Colonic mucosa (tissue), 4 donors: ENCODE data around the gene FAM110A. TPM values are rescaled to one million over a fixed set of nuclear protein-coding genes. Genes with fewer than 3 reads are reported as not detected.
A peak's percentile ranks its signal among the peaks of the same experiment; 100 is the strongest.

Source experiments
- DNase-seq: peaks from one replicate; pipeline ENCODE4 v3.0.0-alpha.2; 2020
- H3K27ac ChIP-seq: fragments of 200-600 bp; one replicate; pipeline ENCODE4 v1.8.0; 2021
- H3K27me3 ChIP-seq: fragments of 200-600 bp; one replicate; pipeline ENCODE4 v1.8.0; 2021
- H3K36me3 ChIP-seq: fragments of 200-600 bp; one replicate; pipeline ENCODE4 v1.8.0; 2021
- H3K4me1 ChIP-seq: fragments of 200-600 bp; one replicate; pipeline ENCODE4 v1.8.0; 2021; ENCODE audit warnings: mild to moderate bottlenecking
- H3K4me3 ChIP-seq: fragments of 200-600 bp; one replicate; pipeline ENCODE4 v1.8.0; 2021
- H3K9ac ChIP-seq, 2 donors: one replicate each; pipeline ENCODE4 v1.7.0; 2013; ENCODE audit warnings: control low read depth in 2 of 2, low read depth in 2 of 2, low read length in 2 of 2
- H3K9me3 ChIP-seq: fragments of 200-600 bp; one replicate; pipeline ENCODE4 v1.8.0; 2021
- intact Hi-C: fragments of 100-400 bp; cut with DNase I; formaldehyde crosslinking; loops from one replicate; pipeline ENCODE4 v1.14.1; 2022
- total RNA-seq, 2 donors: library from RNA; stranded (reverse); fragmentation: NEBNext Ultra II Directional in 1 of 2; extraction: Animal tissue kit (Norgen Biotek cat#: 25700) in 1 of 2; gene quantifications; one replicate each; pipeline ENCODE4 v1.2.1, GENCODE V29; 2021
- TF ChIP-seq, protein P1 (sequence below): fragments of 200-600 bp; IDR thresholded peaks from one replicate; pipeline ENCODE4 v1.8.0; 2022; ENCODE audit warnings: antibody characterized with exemption, mild to moderate bottlenecking
- donor health status: healthy.
- donor health status: DM: no; HTN: no; CAD: no.
- donor health status: DM: no; HTN: no; CAD: no.

FAM110A gene
- total RNA-seq, 2 donors from 2014 or later: 13.0 to 19.7 TPM

DNA sequence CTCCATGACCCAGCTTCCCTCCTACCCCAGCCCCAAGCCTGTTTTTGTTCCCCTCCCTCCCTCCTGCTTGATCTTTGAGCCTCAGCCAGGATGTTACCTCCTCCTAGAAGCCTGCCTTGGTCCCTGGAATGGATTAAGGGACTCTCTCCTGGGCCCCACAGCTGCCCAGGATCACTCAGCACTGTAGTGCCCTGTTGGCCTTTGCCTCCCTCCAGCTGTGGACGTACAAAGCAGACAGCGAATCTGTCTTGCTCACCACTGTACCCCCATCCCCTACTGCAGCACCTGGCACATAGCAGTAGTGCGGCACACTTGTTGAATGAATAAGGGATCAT, 11.8 kb upstream of the FAM110A start:
- no peaks in the 10 kb centered on the region for H3K9me3 ChIP-seq
- no peaks in the 10 kb centered on the region for H3K4me1 ChIP-seq
- H3K27me3 ChIP-seq: no peaks in the 10 kb centered on the region
- no peak overlapping the region for H3K4me3 ChIP-seq
- H3K27ac ChIP-seq: no peak overlapping the region
- no peak for DNase-seq
- intact Hi-C loops: no loop called here
- H3K36me3 ChIP-seq: no peaks in the 10 kb centered on the region
- no peak overlapping the region for H3K9ac ChIP-seq
- TF ChIP-seq, protein P1, sequence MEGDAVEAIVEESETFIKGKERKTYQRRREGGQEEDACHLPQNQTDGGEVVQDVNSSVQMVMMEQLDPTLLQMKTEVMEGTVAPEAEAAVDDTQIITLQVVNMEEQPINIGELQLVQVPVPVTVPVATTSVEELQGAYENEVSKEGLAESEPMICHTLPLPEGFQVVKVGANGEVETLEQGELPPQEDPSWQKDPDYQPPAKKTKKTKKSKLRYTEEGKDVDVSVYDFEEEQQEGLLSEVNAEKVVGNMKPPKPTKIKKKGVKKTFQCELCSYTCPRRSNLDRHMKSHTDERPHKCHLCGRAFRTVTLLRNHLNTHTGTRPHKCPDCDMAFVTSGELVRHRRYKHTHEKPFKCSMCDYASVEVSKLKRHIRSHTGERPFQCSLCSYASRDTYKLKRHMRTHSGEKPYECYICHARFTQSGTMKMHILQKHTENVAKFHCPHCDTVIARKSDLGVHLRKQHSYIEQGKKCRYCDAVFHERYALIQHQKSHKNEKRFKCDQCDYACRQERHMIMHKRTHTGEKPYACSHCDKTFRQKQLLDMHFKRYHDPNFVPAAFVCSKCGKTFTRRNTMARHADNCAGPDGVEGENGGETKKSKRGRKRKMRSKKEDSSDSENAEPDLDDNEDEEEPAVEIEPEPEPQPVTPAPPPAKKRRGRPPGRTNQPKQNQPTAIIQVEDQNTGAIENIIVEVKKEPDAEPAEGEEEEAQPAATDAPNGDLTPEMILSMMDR: no peak

DNA sequence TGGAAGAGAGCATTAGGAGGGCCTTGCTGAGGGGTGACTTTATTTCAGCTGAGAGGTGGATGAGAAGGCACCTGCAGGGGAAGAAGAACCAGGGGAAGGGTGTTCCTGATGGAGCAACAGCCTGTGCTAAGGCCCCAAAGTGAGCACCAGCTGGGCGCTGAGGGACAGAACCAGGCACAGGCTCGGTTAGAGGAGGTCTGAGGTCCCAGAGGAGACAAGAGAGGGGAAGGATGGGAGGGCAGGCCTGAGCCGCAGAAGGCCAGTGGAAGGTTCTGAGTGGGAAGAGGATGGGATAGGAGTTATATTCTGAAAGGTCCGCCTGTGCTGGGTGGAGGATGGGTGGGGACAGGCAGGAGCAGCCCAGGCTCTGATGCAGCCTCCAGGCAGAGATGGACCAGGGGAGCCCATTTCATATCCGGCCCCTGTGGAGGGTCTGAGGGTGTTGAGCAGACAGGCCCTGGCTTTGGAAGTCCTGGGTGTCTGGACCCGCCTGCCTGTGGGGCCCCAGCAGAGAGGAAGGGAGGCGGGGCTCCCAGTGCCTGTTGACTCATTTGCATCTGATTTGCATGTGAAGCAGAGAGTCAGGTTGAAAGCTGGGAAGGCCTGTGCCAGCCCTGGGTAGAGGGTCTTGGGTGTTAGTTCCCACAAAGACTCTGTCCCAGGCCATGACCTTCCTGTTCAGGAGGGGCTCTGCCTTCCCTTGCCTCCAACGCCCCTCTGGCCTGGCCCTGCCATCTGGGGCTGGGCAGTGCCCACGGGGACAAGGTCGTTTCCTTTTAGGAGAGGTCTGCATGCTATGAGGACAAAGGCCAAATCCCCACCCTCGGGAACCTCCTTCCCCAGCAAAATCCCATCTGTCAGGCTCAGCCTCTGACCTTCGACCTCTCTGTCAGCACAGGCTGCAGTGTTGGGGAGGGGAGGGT, 10.6 kb upstream of the FAM110A start:
- intact Hi-C loops: no loop called here
- Histone ChIP-seq H3K9ac (no peak overlapping the region), H3K4me3 (no peak overlapping the region), H3K27ac (no peak overlapping the region), H3K4me1 (no peaks in the 10 kb centered on the region), H3K9me3 (no peaks in the 10 kb centered on the region), H3K36me3 (no peaks in the 10 kb centered on the region), H3K27me3 (no peaks in the 10 kb centered on the region)
- peak; percentile 44 for DNase-seq
- TF ChIP-seq, protein P1: no peak

DNA sequence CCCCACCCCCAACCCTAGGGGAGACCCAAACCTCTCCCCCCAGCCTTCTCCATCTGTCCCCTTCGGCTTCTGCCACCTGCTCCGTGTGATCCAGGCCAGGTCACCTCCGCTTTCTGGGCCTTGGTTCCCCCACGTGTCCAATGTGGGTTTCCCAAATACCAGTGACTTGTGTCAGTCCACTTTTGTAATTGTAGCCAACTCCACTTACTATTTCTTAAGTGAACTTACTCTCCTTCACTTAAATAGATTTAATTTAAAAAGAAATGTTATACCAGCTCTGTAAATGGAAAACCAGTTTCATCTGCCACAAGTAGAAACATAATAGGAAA, 10.0 kb upstream of the FAM110A start:
- TF ChIP-seq, protein P1: no peak
- H3K9me3 ChIP-seq: no peaks in the 10 kb centered on the region
- no peak overlapping the region for H3K9ac ChIP-seq
- intact Hi-C loops: no loop called here
- no peaks in the 10 kb centered on the region for H3K36me3 ChIP-seq
- H3K27me3 ChIP-seq: no peaks in the 10 kb centered on the region
- no peak for DNase-seq
- H3K4me3 ChIP-seq: no peak overlapping the region
- H3K27ac ChIP-seq: no peak overlapping the region
- H3K4me1 ChIP-seq: no peaks in the 10 kb centered on the region

DNA sequence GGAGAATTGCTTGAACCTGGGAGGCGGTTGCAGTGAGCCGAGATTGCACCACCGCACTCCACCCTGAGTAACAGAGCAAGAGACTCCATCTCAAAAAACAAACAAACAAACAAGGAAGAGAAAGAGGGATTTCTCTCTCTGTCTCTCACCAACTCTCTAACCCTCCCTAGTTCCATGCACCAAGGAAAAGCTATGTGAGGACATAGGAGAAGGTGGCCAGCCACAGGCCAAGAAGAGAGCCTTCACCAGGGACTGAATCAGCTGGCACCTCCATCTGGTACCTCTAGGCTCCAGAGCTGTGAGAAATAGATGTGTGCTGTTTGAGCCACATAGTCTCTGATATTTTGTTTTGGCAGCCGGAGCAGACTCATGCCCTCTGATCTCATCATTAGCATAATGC, 9.0 kb upstream of the FAM110A start:
- no peaks in the 10 kb centered on the region for H3K9me3 ChIP-seq
- H3K27ac ChIP-seq: no peak overlapping the region
- no peaks in the 10 kb centered on the region for H3K27me3 ChIP-seq
- intact Hi-C loops: no loop called here
- TF ChIP-seq, protein P1: no peak
- no peak overlapping the region for H3K4me3 ChIP-seq
- H3K9ac ChIP-seq: no peak overlapping the region
- H3K36me3 ChIP-seq: no peaks in the 10 kb centered on the region
- no peaks in the 10 kb centered on the region for H3K4me1 ChIP-seq
- DNase-seq: no peak

DNA sequence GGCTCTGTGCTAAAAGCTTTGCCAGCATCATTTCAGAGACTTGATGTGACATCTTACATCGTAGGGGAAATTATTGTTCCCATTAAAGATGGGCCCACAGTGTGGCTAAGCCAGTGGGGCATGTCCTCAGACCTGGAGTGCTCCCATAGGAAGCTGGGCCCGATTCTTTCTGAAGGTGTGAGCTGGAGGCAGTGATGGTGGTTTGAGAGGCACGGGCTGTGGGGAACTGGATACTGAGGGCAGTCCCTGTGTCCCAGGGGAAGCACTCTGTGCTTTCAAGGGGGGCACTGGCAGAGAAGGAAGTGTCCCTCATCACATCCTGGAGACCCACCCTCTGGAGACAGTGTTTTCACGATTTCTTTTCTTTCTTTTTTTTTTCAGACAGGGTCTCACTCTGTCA, 8.6 kb upstream of the FAM110A start:
- no peak for DNase-seq
- Histone ChIP-seq H3K36me3 (no peaks in the 10 kb centered on the region), H3K27ac (no peak overlapping the region), H3K4me1 (no peaks in the 10 kb centered on the region), H3K9ac (no peak overlapping the region), H3K27me3 (no peaks in the 10 kb centered on the region), H3K4me3 (no peak overlapping the region), H3K9me3 (no peaks in the 10 kb centered on the region)
- intact Hi-C loops: no loop called here
- TF ChIP-seq, protein P1: no peak
